Measurements from ENCODE around the gene RNLS. TPM values are rescaled to one million over a fixed set of nuclear protein-coding genes. Genes with fewer than 3 reads are reported as not detected.
"Not testable (repeated sequence)": the region's sequence is repeated elsewhere in the genome, so short reads cannot be mapped to it uniquely, and the experiment has no call there.

RNLS gene
- total RNA-seq, 1 donor from 2014 or later = 10.2 TPM

DNA sequence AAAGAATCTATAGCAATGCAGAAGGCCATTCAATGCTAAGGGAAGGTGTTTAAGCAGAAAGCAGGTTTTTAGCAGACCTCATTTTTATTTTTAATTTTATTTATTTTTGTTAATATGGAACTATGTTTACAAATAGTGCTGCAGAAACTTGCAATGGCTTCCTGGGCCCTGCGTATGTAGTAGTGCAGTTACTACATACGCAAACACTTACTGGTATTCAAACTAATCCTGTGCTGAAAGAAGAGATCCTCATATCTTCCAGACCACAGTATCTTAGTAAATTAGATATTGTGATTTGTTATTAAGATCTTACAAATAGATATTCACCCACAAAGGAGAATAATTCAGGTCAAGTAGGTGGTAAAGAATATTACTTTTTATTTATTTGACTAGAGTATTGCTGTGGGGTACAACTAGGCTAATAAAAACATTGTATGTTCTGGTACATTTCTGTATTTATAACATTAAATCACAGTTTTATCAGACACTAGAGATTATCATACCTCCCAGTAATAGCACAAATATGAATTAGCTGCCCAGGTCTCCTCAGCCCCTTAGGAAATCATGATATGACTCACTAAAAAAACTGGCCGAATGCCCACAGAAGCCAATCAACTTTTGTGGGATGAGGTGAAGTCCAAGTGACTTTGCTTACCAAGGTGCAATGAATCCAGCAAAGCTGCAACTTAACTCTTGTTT, 57.6 kb downstream of the RNLS start:
- DNase-seq (ENCODE audit: low spot score) = no peak

DNA sequence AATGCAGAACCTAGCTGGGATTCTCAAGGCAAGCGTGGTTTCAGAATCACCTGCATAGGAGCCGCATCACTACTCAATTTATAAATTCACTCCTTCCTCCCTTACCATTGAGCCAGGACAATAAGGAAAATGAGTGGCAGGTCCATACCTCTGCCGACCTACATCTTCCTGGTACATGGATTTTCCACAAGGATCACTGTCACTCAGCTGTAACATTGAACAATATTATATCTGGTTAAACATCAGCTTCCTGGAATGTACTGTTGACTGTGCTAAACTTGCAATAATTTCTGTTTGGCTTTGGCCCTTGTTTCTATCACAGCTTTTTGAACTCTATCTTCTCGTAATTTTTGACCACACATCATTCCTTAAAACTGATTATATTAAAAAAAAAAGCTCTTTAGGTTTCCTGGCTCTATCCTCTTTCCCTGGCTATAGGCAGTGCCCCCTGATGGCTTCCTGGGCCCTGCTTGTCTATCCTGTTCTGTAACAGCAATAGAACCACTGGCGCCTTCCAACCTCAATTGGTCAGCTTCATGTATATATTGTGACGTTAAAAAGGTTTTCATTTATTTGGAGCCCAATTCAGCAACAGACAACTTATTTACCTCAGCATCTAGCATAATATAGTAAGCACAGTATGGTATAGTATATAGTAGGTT, 59.2 kb downstream of the RNLS start:
- no peak for DNase-seq (ENCODE audit: low spot score)

DNA sequence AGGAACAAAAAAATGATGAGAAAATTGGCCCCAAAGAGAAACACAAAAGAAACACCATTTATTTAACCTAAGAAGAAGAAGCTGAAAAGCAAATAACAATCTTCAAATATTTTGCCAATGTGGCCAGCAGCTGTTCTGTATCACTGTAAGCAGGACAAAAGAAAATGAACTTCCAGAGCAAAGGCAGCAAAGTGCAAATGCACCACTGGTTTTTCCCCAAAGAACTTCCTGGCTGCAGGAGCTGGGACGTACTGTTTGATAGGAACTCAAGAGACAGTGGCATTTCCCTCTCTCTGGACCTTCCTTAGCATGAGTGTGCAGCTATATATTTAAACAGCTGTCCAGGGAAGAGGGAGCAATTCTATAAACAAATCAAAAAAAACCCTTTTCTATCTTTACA, 60.4 kb downstream of the RNLS start:
- DNase-seq (ENCODE audit: low spot score) = no peak

DNA sequence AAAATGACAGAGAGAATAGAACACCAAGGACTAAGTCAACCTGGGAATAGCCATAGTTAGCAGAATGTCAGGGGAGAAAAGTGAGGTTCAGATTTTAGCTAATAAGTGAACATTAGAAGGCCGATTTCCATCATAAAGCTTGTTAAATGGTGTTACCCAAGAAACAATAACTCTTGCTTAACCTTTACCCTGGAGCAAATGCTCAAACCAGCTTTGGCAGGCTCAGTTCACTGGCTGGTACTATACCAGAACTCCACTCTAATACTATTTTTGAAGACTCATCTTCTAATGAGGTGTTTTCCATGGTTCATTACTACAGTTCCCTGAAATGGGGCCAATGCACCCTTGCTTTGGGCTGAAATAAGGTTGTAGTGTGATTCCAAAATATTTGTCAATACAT, 61.3 kb downstream of the RNLS start:
- no peak for DNase-seq (ENCODE audit: low spot score)

DNA sequence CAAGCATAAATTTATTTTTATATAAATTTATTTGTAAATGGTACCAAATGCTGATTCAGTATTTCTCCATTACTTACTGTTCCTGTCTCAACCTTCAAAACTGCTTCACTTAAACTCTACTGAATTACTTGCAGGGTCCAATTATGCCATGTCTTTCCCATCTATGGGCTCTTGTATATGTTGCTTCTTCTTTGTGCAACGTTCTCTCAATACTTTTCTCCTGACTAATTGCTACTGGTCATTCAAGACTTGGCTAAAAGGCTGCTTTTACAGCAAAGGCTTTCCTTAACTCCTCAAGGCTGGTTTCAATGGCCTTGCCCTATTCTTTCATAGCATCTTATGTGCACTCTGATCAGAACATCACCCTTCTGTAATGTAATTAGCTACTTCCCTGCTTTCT, 67.9 kb downstream of the RNLS start:
- DNase-seq (ENCODE audit: low spot score) = no peak

DNA sequence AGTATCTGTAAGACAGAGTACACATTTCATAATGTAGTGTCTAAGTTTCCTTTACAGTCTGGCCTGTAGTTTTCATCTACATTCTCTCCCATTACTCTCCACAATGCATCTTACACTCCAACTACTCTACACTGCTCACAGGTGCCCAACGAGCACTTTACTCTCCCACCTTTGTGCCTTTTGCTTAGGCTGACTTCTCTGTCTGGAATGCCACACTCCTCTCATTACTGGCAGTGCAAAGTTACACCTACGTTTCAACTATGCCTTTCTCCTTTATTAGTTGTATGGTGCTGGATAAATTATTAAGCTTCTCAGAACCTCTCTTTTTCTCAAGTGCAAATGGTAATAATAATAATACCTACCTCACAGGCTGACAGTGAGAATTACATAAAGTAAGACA, 70.5 kb downstream of the RNLS start:
- DNase-seq (ENCODE audit: low spot score) = no peak

DNA sequence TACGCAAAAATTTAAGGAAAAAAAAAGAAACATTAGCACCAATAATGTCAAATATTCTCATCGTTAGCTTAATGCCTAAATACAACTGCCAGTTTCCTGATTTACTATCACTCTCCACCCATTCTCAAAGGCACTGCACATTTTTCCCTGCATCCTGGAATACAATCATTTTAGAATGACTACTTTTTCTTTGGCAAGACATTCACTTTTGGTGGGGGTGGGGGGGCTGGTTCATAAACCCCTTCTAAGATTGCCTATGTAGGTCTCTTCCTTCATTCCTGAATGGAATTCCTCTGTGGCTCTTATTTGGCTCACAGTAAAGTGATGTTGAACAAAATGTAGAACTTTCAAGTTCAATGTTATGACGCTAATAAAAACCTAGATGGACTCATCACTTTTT, 74.3 kb downstream of the RNLS start:
- DNase-seq (ENCODE audit: low spot score) = no peak

DNA sequence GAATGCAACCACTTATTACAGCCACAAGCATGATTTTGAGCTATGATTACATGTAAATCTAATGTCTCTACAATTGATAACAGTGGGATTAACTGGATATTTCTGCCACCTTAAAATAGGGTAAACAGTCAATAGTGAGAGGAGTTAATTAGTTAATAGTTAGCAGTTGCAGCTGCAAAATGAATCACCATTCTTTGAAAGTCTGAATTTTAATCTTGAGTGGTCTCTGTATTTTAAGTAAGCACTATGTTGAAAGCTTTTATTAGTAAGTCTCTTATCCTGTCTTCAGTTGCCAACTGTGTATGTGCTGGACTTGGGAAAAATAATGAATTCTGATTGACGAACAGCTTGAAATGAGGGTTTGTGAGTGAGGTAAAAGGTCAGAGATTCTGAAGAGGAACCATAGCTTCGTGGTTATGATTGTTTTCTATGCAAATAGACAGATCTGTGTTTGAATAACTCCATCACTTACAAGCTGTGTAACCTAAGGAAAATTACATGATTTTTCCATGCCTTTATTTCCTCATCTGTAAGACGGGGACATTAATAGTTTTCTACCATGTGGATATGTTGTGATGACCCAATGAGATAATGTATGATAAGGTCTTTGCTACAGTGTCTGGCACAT, 75.2 kb downstream of the RNLS start:
- DNase-seq (ENCODE audit: low spot score) = no peak

DNA sequence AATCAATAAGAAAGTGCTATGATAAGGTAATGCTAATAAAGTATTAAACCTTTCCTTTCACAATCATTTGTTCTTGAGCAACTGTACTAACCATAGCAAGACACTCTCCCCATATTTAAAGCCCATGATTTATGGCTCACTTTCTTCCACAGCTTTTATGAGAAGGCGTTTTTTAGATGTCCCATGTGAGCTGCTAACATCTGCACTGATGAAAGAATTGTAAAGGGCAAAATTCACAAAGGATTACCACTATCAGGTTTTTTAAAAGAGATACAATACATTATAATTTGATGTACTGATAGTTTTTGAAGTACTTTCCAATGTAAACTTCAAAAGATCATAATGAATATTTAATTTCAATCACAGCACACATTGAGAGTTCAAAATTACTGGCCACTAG, 75.7 kb downstream of the RNLS start:
- no peak for DNase-seq (ENCODE audit: low spot score)

DNA sequence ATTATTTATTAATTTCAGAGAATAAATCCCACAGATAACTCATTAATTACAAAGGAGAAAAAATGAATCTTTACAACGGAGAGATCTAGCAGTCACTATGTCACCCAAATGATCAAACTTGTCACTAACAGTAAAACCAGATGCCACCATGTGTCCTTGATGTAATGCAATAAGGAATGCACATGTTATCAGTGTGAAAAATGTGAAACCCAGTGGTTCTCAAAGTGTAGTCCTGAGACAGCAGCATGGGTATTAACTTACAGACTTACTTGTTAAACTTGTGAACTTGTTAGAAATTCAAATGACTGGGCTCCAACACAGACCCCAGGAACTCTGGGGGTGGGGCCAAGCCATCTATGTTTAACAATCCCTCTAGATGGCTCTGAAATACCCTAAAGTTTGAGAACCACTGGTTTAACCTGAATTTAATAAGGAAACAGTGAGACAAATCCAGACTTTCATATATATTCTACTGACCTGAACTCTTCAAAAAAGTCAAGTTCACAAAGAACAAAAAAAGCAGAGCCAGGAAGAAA, 77.4 kb downstream of the RNLS start:
- no peak for DNase-seq (ENCODE audit: low spot score)

DNA sequence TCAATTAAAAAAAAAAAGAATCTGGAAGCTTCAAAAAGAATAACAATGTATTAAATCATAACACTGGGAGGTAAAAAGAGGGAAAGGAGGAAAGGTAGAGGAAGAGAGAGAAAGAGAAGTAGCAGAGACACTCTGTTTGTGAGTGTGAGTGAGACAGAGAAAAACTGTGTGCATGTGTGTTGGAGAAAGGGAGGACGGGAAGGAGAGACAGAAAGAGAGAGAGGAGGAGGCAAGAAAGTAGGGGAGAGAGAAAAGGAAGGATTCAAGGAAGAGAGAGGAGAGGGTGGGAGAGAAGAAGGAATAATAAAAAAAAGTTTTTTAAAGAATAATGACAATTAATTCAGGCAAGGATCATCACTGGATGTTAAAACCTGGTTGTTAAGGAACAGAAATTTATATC, 77.9 kb downstream of the RNLS start:
- no peak for DNase-seq (ENCODE audit: low spot score)

DNA sequence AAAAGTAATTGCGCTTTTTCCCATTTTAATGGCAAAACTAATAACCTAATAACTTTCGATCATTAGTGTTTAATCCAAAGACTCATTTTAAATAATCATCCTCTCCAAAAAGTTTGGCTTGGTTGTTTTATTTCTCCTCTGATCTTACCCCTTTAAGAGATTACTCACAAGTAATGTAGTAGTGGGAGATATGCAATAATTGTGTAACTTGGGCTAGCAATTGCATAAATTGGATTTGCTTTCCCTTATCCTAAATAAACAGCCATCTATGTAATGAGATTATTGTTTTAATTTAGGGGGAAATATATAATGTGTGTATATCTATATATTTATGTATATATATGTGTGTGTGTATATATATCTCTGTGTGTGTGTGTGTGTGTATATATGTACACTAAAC, 82.5 kb downstream of the RNLS start:
- DNase-seq (ENCODE audit: low spot score) = no peak

DNA sequence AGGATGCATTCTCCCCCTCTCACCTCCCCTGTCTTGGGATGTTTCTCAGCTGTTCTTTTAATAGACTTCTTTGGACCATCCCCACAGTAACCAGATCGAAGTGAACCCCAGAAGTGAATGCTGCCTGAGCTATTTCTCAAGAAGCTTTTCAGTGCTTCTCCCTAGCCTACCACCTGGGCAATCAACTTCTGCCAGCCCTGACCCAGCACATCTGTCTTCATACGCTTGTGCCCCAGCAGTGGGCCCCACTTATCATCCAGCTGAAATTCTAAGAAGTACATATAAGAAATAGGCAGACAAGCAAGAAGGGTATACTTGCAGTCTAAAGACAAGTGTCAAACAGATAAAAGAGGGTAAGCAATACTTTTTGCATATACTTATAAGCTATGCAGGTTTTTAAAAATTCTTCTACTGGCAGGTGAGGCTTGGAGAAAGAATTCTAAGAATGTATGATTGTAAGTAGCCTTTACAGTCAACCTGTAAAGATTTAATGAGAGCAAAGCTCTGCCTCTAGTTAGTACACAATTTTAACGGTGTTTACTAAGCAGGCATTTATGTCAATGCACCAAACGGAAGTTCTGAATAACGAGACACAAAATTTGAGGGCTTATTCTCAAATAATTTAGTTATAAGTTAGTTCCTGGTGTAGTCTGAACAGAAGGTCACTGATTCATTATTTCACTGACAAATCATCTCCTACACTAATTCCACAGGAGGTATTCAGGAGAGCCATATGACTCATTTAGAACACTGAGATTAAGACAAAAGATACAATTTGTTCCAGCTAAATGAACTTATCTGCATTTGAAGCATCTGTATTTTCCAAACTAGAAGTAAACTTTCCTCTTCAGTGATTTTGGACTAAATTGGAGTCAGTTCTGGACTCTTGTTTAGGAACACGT, 83.3 kb downstream of the RNLS start:
- DNase-seq (ENCODE audit: low spot score) = no peak

DNA sequence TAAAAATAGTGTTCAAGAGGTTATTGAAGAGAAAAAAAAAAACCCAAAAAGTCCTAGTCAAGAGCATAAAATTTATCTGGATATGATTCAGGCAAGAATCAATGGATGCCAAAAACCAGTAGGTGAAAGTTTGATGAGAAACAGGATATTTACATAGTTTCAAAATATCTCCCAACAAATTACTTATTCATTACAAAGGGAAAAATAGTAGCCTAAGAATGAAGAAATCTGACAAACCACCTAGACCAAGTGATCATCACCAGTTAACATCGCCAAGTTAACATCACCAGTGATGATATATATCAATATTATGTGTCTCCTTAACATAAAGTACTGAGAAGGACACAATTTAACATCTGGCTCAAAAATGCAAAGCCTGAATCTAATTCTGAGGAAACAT, 85.2 kb downstream of the RNLS start:
- no peak for DNase-seq (ENCODE audit: low spot score)

DNA sequence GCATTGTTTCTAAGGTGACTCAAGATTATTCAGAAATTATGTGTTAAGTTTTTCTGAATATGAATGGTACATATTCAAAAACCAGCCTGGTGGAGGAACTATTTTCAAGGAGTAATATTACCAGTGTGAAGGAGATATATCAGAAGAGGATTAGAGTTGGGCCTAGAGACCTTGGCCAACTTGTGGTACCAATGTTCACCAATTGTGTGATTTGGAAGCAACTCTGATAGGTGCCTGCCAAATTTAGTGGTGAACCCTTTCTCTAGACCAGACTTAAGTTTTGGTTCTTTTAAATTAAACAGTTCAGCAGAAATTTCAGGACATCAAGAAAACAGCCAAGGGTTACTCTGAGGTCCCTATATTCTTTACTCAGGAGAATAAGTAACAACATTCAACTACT, 88.6 kb downstream of the RNLS start:
- no peak for DNase-seq (ENCODE audit: low spot score)

DNA sequence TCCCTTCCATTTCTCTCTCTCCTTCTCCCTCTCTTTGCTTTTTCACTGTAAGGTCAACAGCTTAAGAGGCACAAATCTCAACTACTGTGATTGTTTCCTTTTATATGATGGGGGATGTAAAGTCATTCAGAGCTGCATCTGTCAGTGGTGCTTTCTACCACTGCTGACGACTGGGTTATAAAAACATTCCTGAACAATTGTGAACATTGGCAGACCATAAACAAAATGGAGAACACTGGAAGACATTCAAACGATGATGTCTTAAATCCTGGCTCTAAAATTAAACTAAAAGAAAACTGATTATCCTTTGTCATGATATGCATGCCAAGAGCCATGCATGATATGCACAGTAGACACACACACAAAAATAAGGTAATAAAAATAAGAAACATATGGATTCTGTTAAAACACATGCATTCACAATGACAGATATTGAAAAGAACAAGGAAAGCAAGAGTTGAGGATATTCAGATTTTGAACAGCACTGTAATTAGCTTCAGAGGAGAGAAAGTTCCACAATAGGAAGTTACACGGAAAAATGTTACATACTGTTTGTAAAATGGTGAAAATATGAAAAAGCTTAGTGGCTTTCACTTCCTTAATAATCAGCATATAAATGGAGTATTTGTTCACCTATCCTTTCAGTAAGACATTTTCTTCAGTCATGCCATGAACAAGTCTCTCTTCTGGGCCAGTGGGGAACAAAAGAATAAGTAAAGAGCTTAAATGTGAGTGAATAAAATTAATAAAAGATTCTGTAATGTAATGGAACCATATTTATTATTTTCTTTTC, 89.2 kb downstream of the RNLS start:
- DNase-seq (ENCODE audit: low spot score) = no peak

DNA sequence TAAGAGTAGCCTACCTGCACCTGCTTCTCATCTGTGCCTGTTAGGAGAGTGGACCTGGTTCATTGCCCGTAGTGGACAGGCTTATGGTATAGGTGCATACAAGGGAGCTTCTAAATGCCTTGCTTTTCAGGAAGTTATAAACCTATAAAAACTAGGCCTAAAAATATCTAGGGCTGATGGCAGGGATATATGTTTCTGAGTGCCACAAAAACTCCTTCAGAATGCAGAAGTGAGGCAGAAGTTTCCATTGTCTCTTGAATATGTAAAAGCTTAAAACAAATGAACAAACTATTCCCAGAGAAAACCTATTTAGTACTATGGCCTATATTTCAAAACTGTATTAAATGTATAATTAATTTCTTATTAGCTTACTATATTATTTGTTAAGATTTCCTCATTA, 91.8 kb downstream of the RNLS start:
- DNase-seq (ENCODE audit: low spot score) = no peak

DNA sequence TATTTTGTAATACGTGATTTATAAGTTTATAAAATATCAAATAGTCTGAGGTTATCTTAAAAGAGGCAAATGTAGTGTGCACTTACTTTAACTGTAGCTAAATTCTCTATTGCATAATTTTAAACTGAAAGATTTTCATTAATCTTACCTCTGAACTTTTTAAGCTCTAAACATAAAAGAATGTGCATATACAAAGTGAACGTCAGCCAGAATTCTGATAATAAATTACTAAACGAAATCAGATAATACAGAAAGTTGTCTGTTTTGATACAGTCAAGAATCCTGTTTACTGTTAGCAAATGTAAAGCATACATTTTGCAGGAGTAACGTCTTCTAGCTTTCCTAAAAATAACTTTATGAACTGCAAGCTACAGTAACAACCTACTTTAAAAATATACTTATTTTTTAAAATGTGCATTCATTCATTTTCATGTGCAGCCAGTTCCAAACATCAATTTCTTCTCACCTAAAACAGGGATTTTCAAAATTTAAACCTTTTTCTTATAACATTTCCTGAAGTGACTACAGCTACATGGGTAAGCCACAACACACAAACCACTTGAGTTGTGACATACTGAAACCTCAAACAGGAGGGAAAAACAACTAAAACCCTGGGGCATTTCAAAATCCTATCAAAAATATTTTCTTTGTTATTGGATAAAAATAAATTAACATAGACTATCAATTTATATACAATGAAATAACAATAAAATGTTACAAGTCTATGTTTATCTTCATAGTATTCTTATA, 92.7 kb downstream of the RNLS start:
- DNase-seq (ENCODE audit: low spot score) = no peak

DNA sequence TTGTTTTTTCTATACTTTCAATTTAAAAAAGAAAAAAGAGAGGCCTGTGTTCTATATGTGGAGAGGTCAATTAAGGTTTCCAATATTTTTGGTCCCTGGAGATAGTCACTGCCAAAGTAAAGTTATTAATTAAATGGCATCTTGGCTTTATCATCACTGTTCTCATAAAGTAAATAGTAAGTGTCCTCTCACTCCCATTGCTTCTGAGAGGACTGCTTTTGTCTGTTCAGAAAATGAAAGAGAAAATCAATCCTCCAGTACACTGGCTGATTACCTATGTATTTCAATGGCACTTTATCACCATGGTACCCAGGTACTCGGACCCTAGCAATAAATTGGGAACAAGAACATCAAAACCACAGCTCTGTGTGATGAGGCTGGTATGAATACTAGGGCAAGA, 94.0 kb downstream of the RNLS start:
- no peak for DNase-seq (ENCODE audit: low spot score)

DNA sequence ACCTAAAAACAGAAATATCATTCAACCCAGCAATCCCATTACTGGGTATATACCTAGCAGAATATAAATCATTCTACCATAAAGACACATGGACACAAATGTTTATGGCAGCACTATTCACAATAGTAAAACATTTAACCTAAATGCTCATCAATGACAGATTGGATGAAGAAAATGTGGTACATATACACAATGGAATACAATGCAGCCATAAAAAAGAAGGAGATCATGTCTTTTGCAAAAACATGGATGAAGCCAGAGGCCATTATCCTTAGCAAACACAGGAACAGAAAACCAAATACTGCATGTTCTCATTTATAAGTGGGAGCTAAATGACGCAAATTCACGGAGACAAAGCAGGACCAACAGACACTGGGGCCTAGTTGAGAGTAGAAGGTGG, 96.3 kb downstream of the RNLS start:
- not testable (repeated sequence) for DNase-seq (ENCODE audit: low spot score)

Measured in mesenteric fat pad (tissue), 1 donor.